IMR-90 (cell line): Measurements from ENCODE around the gene PAK4.

Source experiments
- CTCF ChIP-seq: conservative IDR thresholded peaks from 2 replicates; pipeline ENCODE4 v1.5.1; 2012; ENCODE audit warnings: mild to moderate bottlenecking, low read depth, low read length, improper control_type of control experiment
- POLR2A ChIP-seq: IDR thresholded peaks from 2 replicates; pipeline ENCODE4 v1.6.1; 2012; ENCODE audit warnings: mild to moderate bottlenecking, low read depth, low read length
- RCOR1 ChIP-seq: IDR thresholded peaks from 2 replicates; pipeline ENCODE4 v1.6.1; 2012; ENCODE audit warnings: mild to moderate bottlenecking, low read length, improper control_type of control experiment; ENCODE audit not compliant: insufficient replicate concordance
- RFX5 ChIP-seq: IDR thresholded peaks from 2 replicates; pipeline ENCODE4 v1.8.0; 2012; ENCODE audit warnings: low read depth, mild to moderate bottlenecking, low read length, moderate library complexity

- no peak for TF ChIP-seq RFX5
- TF ChIP-seq CTCF, result no peak
- no peak for TF ChIP-seq POLR2A
- TF ChIP-seq RCOR1, result no peak
These were observed 13.2 kb upstream of the PAK4 start for GRCh38 chr19:39112338-39112890.
